ENCODE results near the gene CYP2C8.
"Not testable (repeated sequence)": the region's sequence is repeated elsewhere in the genome, so short reads cannot be mapped to it uniquely, and the experiment has no call there.

CYP2C8 gene

DNA sequence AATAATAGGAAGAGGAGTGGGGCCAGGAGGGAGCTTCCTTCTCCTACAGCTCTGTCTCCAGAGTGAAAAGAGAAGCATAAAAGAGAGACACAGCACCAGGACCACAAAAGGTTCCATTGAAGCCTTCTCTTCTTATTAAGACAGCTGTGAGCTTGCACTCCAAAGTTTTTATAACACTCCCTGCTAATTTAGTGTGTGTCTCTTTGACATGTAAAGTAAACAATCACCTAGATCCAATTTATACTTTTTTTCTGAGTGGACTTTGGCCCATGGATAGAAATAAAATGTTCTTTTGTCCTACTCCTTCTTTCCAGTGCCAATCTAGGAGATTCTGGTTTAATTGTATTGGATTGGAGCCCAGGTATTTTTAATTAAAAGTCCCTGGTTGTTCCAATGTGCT, at the start of gene CYP2C8:
Gene CYP2C8, minus strand, starts transcription at position 212 of the 400 bp plus-strand sequence. Its CDS starts 95 bp downstream, at position 117.
- no peak for DNase-seq

GRCh38 chr10:95116869-95117269, 47.6 kb upstream of the CYP2C8 start:
- no peak for DNase-seq

DNA sequence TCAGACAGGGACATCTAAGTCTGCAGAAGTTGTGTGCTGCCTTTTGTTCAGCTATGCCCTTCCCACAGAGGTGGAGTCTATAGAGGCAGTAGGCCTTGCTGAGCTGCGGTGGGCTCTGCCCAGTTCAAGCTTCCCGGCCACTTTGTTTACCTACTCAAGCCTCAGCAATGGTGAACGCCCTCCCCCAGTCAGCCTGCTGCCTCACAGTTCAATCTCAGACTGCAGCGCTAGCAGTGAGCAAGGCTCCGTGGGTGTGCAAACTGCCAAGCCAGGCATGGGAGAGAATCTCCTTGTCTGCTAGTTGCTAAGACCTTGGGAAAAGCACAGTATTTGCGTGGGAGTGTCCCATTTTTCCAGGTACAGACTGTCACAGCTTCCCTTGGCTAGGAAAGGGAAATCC, 41.5 kb upstream of the CYP2C8 start:
- not testable (repeated sequence) for DNase-seq

- DNase-seq = no peak
Observed at GRCh38 chr10:95097805-95098204, 28.5 kb upstream of the CYP2C8 start.

DNA sequence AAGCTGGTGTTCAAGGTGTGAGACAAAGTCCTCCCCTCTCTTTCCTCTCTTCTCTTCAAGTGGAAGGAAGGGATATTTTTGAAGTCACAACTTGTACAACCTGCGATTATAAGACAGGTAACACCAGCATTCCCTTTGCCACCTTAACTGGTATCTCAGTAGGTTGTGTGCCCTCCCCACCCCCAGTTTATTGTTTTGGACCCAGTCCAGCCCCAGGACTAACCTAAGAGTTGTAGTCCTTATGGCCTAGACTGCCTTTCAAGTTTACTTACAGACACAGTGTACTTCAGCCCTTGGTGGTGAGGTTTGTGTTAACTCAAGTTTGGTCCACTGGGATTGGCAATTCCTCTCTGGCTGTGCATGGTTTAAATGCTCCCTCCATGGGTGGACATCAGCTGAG, 26.8 kb upstream of the CYP2C8 start:
- DNase-seq = no peak

- not testable (repeated sequence) for DNase-seq
Observed at GRCh38 chr10:95079626-95080025, 10.3 kb upstream of the CYP2C8 start.

- DNase-seq = no peak
Observed at GRCh38 chr10:95077556-95077955, 8.3 kb upstream of the CYP2C8 start.

DNA sequence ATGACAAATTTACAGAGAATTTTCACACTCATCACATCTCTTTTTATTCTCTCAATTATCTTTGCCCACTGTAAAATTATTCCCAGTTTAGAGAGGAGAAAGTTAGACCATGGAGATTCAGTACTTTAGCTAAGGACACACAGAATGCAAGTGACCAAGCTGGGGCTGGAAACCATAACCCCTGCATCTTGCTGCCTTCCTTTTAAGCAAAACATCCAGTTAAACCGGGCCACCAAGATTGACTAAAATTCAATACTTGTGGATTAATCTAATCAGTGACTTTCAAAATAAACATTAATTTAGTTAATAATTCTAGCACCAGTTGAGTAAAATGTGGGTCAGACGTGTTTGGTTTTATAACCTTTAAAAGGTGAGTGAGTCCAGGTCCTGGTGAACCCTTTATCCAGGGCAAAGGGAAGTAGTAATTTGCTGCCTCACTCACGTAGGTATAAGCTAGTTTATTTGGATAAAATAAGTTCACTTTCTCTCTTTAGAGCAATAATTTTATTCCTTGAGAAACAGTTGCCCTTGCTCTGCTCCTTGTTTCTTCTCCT, 1.9 kb upstream of the CYP2C8 start:
- no peak for DNase-seq

GRCh38 chr10:95064125-95064524, 5.2 kb downstream of the CYP2C8 start:
- DNase-seq = not testable (repeated sequence)

DNA sequence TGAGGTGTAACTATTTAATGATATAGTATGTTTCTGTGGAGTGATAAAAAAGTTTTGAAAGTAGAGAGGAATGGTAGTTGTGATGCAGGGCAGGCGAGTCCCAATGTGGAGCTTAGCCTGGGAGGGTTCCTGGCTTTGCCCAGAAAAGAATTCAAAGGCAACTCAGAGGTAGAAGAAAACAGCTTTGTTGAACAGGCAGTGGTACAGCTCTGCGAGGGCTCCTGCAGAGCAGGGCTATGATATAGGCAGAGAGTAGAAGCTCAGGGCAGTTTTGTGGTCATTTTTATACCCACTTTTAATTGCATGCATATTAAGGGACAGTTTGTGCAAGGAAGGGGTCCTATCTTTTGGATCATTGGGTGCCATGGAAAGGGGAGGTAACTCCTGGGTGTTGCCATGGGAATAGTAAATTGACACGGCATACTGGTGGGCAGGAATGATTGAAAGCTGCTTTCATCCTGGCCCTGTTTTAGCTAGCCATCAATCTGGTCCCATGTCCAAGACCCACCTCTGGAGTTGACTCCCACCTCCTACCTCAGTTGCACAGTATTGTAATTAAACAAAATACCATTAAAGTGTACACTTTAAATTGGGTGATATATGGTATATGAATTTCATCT, 12.4 kb downstream of the CYP2C8 start:
- DNase-seq = no peak

DNA sequence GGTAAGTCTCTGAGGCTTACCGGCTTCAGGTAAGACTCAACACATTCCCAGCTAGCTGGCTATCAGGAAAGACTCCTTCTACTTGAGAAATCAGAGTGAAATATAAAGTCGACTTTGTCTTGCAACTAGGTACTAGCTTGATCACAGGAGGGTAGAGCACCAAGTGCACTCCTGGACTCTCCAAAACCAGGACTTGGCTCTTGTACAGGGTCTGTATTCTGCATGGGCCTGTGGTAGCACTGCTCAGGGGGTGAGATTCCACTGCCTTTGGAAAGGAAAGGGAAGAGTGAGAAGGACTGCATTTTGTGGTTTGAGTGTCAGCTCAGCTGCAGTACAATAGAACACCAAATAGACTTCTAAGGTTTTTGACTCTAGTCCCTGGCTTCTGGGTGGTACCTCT, 19.4 kb downstream of the CYP2C8 start:
- no peak for DNase-seq

DNA sequence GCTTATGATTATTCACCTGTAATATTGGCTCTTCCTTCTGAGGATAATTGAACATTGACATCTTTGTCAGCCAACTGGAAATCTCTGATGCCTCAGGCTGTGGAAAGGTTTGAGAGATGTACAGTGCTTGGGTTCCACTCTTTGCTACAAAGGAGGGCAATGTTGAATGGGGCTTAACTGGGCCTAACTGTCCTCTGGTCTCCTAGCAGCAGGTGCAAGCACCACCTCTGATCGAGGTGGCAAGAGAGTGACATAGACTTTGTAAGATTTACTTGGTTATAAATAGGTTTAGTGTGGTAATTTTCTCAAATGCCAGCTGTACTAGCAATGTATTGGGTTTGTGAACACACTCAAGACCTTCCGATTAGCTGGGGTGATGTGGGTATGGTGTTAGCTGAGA, 21.1 kb downstream of the CYP2C8 start:
- DNase-seq = no peak

- DNase-seq = no peak
Observed at GRCh38 chr10:95039281-95039680, 30.0 kb downstream of the CYP2C8 start.

GRCh38 chr10:95035332-95036295, 33.7 kb downstream of the CYP2C8 start:
- no peak for DNase-seq

DNA sequence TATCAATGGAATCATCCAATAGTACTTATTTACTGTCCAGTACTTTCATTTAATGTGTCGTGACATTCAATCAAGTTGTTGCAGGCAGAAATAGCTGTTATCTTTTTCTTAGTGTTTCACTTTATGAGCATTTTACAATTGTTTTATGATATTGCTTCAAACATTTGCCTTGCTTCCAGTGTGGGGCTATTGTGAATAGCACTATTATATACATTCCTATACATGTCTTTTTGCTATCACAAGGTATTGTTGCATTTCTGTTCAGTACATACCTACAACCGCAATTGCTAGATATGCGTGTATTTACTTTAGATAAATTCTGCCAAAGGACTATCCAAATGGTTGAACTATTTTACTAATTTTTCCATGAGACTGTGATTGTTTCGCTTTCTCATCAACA, 34.9 kb downstream of the CYP2C8 start:
- DNase-seq = no peak

DNA sequence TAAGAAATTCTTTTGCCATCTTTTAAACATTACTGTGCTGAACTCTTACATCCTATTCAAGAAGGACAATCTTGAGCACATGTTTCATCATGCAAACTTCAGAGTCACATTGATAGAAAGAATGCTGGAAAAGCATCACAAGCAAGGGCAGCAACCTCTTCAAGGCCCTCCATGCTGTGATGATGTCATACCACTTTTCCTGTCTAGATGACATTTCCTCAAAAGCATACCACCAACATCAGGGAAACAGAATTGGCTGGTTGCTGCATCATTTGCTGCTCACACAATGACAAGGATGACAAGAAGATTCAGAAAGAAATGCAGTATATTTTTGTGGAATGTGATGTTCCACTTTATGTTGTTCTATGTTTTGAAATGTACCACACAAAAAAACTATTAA, 37.6 kb downstream of the CYP2C8 start:
- DNase-seq = no peak

GRCh38 chr10:95026461-95026860, 42.8 kb downstream of the CYP2C8 start:
- no peak for DNase-seq

GRCh38 chr10:94997741-94998174, 71.5 kb downstream of the CYP2C8 start:
- no peak for DNase-seq

- no peak for DNase-seq
Observed at GRCh38 chr10:94992811-94993210, 76.5 kb downstream of the CYP2C8 start.

DNA sequence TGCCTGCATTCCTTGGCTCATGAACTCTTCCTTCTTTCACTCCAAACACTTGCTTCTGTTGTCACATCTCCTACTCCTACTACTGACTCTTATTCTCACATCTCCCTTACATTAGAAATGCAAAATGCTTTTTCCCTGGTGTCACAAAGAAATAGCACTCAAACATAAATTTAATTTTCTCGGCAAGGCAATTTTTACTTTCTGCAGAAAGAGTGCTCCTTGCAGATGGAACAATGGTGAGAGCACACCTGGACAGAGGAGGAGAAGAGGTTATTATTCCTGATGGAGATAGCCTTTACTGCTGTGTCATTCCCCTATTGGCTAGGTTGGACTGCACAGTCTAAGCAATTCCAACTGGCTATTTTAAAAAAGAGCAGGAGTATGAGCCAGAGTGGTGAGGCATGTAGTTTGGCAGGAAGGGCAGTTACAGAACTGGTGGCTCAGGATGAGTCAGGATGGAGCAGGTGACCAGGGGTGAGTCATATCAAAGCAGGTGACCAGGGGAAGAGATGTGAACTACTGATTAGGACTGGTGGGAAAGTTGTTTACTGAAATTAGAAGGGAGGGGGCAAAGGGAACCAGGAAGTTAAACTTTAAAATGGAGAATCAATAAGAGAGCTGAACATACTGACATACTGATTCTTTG, 77.9 kb downstream of the CYP2C8 start:
- DNase-seq = no peak

GRCh38 chr10:94989192-94989591, 80.1 kb downstream of the CYP2C8 start:
- DNase-seq = no peak
